ENCODE measurements around the gene HCAR2. TPM values are rescaled to one million over a fixed set of nuclear protein-coding genes. Genes with fewer than 3 reads are reported as not detected.

HCAR2 gene
- total and polyA plus RNA-seq, 8 donors: 0.18 to 8.2 (median 2.6) TPM; not detected in 3

DNA sequence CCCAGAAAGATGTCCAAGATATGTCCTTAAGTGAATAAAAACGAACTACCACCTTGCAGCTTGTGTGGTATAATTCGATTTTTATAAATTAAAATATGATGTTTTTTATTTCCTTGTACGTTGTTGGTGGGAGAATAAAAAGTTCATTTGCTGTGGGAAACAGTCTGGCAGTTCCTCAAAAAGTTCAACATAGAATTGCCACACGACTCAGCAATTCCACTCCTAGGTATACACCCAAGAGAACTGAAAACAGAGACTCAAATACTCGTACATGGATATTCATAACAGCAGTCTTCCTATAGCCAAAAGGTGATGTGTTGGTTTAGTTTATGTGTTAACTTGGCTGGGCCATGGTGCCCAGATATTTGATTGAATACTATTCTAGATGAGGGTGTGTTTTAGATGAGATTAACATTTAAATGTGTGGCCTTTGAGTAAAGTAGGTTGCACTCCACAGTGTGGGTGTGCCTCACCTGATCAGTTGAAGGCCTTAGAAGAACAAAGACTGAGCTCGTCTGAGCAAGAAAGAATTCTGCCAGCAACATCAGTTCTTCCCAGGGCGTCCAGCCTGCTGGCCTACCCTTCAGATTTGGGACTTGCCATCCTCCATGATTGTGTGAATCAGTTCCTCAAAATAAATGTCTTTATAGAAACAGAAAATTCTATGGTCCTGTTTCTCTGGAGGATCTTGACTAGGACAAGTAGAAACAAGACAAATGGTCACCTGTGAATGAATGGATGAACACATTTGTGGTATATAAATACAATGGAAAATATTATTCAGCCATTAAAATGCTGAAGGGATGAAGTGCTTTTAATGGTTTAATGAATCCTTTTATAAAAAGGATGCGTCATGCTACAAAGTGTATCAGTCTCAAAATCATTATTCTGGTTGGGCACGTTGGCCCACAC lies 44.3 kb upstream of the HCAR2 start:
- H3K4me1 ChIP-seq: peaks cover 0 to 8% (median 7%) of the 10 kb centered on the region in 4 donors
- no peak overlapping the region for H3K27ac ChIP-seq
- no peaks in the 10 kb centered on the region for H3K36me3 ChIP-seq
- H3K4me3 ChIP-seq: no peak overlapping the region
- no peaks in the 10 kb centered on the region for H3K9me3 ChIP-seq
- intact Hi-C loops (cut with DNase I; ENCODE audit: low total_unique reads): no loop called here
- H3K27me3 ChIP-seq: no peaks in the 10 kb centered on the region
- TF ChIP-seq POLR2A (IDR thresholded peaks at IDR 0.05): no peak
- TF ChIP-seq POLR2AphosphoS5 (IDR thresholded peaks at IDR 0.05): no peak
- TF ChIP-seq EP300 (IDR thresholded peaks at IDR 0.05): no peak
- no peak for TF ChIP-seq CTCF (IDR thresholded peaks at IDR 0.05)
- DNase-seq: no peak
- WGBS, 5 donors: 79 to 85% (median 82%) methylated on average over 9 of the region's 9 CpGs

GRCh38 chr12:122743895-122744525 lies 40.9 kb upstream of the HCAR2 start:
- Histone ChIP-seq H3K4me1 (no peaks in the 10 kb centered on the region), H3K27me3 (no peaks in the 10 kb centered on the region), H3K4me3 (no peak overlapping the region), H3K36me3 (no peaks in the 10 kb centered on the region), H3K27ac (no peak overlapping the region), H3K9me3 (no peaks in the 10 kb centered on the region)
- no peak for TF ChIP-seq EP300 (IDR thresholded peaks at IDR 0.05)
- no peak for TF ChIP-seq POLR2A (IDR thresholded peaks at IDR 0.05)
- no peak for TF ChIP-seq POLR2AphosphoS5 (IDR thresholded peaks at IDR 0.05)
- TF ChIP-seq CTCF (IDR thresholded peaks at IDR 0.05): no peak
- WGBS, 5 donors: 86 to 94% (median 88%) methylated on average over 7 of the region's 7 CpGs
- no peak for DNase-seq
- intact Hi-C loops (cut with DNase I; ENCODE audit: low total_unique reads): no loop called here

- Histone ChIP-seq H3K9me3 (no peaks in the 10 kb centered on the region), H3K4me1 (no peaks in the 10 kb centered on the region), H3K27ac (no peak overlapping the region), H3K36me3 (no peaks in the 10 kb centered on the region), H3K27me3 (no peaks in the 10 kb centered on the region), H3K4me3 (no peak overlapping the region)
- no peak for DNase-seq
- 88 to 96% (median 95%) methylated on average over 7 of the region's 7 CpGs for WGBS, 5 donors
- TF ChIP-seq CTCF (IDR thresholded peaks at IDR 0.05) (no peak), POLR2AphosphoS5 (IDR thresholded peaks at IDR 0.05) (no peak), EP300 (IDR thresholded peaks at IDR 0.05) (no peak), POLR2A (IDR thresholded peaks at IDR 0.05) (no peak)
- intact Hi-C loops (cut with DNase I; ENCODE audit: low total_unique reads): no loop called here
These were observed 37.2 kb upstream of the HCAR2 start for GRCh38 chr12:122740351-122740750.

DNA sequence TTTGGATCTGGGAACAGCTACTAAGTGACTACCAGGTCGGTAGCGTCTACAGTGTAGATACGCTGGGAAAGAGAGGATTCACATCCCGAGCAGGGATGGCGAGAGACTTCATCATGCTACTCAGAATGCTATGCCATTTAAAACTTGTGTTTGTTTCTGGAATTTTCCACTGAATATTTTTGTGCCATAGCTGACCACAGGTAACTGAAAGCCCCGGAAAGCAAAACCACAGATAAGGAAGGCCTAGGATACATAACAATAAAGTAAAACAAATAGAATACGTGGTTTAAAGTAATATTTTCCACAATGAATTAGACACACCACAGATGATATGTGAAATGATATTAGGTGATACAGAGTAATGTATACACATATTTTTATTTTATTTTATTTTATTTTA lies 35.4 kb upstream of the HCAR2 start:
- H3K36me3 ChIP-seq: no peaks in the 10 kb centered on the region
- WGBS, 5 donors: 69 to 73% (median 69%) methylated on average over 7 of the region's 7 CpGs
- no peak overlapping the region for H3K4me3 ChIP-seq
- no peak overlapping the region for H3K27ac ChIP-seq
- DNase-seq: no peak
- H3K27me3 ChIP-seq: no peaks in the 10 kb centered on the region
- H3K9me3 ChIP-seq: no peaks in the 10 kb centered on the region
- no peaks in the 10 kb centered on the region for H3K4me1 ChIP-seq
- no peak for TF ChIP-seq EP300 (IDR thresholded peaks at IDR 0.05)
- no peak for TF ChIP-seq CTCF (IDR thresholded peaks at IDR 0.05)
- TF ChIP-seq POLR2AphosphoS5 (IDR thresholded peaks at IDR 0.05): no peak
- TF ChIP-seq POLR2A (IDR thresholded peaks at IDR 0.05): no peak
- intact Hi-C loops (cut with DNase I; ENCODE audit: low total_unique reads): no loop called here
